Activated CD4-positive, alpha-beta T cell treated with anti-CD3 and anti-CD28 coated beads for 48 hours (primary cell): ENCODE measurements around the gene CSNK1D.

Experiments
- DNase-seq: peaks from one replicate; pipeline ENCODE4 v3.0.0-alpha.2; 2020

The CSNK1D gene

DNA sequence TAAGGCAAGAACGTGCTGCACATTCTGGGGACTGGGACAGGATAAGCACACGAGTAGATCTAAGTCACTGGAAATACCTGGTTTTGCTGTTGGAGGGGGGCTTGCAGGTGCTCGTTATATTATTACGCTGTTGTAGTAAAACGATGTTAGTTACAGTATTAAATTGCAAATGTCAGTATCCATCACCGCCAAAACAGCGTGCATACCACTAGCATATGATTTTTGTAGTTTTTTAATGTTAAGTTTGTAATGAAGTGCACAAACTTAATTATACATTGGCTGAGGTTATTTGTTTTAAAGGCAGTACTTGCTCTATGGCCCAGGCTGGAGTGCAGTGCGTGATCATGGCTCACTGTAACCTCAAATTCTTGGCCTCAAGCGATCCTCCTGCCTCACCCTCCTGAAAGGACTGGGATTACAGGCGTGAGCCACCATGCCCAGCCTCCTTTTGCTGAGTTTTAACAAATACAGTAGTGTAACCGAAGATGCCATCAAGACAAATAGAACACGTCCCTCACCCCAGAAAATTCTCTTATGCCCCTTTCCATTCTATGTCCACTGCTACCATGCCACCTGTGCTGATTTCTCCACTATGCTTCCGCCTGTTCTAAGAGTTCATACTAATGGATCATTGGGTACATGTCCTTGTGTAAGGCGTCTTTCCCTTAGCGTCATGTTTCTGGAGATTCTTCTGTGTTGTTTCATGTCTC, 20.7 kb upstream of the CSNK1D start:
- DNase-seq: no peak

DNA sequence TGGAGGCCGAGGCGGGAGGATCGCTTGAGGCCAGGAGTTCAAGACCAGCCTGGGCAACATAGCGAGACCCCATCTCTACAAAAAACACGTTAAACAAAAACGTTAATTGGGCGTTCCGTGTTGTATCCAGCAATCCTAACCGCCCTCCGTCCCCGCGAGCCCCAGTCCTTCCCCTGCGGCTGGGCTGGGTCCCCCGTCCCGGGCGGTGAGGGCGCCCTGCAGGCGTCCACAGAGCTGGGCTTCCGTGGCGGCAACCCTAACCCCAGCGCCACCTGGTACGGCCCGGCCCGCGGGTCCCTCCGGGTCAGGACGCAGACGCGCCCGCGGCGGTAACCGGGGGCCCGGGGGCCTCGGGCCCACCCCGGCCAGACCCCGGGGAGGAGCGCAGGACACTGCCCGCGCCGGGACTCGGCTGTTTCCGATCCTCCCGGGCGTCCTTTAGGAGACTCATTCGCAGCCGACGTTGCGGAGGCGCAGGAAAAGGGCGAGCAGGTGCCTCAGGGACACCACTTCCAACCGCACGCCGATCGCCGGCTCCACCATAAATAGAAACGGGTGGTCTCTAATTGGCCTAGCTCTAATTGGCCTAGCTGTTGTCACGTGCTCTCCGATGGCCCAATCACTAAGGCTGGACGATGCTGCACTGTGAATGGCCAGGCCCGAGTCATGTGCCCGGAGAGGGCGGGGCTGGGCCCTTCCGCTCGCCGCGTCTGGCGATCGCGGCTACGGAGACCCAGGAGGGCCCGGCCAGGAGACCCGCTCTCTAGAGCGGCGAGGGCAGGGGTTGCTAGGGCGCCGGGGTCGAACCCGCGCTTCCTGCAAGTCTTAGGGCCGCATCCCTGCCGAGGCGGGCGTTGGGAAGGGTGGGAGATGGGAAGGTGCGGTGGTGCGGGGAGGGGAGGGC, 19.0 kb upstream of the CSNK1D start:
- peak; percentile 95 for DNase-seq

DNA sequence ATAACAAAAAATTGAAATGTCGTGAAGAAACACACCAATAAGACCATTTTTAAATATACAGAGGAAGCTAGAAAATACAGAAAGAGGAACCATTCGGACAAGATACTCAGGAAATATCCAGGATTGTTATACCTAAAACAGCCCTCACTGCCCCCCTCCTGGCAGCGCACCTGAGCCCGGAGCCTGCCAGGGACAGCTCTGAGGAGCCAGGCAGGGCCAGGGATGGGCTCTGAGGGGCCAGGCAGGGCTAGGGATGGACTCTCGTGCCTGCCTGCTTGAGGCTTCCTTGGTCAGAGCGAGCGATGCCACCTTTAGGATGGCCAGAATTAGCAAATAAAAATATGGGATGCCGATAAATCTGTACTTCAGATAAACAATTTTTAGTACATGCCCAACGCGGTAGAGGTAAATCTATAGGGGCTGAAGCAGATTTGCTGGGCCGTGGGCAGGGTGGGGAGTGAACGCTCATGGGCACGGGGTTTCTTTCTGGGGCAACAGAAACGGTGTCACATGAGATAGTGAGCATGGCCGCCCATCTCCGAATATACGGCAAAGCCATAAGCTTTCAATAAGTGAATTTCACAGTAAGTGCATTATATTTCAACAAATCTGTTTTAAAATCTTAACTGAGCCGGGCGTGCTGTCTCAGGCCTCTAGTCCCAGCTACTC, 18.2 kb upstream of the CSNK1D start:
- DNase-seq: no peak

DNA sequence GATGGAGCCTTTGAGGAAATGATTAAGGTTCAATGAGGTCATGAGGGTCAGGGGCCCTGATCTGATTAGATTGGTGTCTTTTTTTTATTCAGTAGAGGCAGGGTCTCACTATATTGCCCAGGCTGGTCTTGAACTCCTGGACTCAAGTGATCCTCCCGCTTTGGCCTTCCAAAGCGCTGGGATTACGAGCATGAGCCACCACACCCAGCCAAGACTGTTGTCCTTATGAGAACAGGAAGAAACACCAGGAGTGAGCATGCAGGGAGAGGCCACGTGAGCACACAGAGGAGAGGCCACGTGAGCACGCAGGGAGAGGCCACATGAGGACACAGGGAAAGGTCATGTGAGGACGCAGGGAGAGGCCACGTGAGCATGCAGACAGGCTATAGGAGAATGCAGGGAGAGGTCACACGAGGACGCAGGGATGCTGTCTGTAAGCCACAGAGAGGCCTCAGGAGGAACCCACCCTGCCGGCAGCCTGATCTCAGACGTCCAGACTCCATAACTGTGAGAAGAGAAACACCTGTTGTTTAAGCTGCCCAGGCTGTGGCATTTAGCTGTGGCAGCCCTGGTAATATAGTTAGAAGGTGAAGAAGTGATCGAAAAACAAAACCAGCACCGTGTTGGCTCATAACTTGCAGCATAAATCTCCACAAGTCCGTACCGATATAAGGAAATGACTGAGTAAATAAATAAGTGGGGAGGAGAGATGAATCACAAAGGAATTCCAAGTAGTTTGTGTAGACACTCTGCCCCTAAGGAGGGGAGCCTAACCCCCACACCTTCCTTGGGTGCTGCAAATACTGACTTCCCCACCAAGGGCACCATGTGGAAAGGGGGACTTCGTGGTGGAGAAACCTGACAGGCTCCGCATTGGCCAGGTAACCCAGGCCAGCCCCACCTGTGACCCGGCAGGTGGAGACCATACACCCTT, 14.6 kb upstream of the CSNK1D start:
- no peak for DNase-seq

DNA sequence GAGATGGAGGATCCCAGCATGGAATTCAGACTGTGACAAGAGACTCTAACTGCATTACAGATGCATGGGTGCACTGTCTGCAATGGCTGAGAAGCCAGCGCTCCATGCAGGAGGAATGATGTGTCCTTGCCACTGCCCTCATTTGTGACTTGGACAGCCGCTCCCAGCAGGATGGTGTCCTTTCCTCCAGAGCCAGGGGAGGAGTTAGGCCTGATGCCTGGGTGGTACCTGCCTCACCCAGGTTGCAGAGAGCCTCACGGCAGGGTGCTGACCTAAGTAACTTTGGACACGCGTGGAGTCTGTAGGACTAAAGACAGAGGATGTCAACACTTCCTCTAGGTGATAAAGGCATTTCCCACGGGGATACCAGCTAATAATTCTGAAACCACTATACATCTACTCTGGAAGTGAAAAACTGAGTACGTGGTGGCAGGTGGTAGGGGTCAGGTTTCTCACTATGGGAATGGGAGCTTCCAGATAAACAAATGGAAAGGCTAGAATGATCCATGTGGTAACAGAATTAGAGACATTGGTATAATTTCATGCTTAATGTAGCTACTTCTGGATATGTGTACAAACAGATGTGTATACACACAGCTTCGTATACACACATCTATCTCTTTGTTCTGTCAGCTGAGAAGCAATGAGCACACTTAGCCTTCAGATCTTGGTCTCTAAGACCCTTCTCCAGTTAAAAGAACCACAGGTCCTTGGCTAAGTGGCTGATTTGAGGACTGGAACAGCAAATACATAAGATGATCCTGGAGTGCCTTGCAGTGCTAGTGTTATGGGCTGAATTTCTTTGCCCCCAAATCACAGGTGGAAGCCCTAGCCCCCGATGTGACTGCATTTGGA, 13.7 kb upstream of the CSNK1D start:
- no peak for DNase-seq

DNA sequence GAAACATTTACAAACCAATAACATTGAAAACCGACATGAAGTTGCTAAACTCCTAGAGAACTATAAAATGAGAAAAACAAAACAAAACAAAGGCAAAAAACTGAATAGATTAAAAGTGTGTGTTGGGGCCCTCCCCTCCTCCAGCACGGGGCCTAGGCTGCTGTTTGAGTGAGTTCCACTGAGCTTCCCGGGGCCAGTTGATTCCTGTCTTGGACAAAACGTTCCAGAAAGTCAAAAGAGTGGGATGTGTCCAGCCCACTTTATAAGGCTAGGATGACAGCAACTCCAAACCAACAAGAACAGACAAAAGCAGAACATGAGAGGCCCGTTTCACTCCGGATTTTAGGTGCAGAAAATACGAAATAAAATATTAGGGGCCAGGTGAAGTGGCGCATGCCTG, 11.6 kb upstream of the CSNK1D start:
- no peak for DNase-seq

DNA sequence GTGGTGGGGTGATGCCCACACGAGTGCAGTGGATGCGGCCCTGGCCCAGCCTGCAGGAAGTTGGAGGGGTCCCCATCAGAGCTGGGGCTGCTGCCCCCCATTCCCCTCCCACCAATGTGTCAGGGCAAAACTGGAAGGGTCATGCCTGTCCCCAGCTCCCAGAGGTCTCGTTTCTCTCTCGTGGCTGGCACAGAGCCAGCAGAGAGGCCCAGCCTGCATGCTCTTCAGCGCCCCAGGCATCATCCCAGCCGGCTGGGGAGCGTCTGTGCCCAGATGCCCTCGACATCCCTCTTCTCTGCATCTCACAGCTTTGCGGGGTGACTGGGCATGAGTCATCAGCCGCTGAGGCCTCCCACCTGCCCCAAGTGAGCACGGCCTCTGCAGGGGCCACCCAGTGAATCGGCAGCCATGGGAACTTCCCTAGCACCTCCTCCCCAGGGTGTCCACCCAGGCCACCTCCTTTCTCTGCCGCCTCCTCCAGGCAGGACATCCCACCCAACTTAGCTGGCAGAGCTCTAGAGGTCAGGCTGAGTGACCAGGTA, 9.8 kb upstream of the CSNK1D start:
- DNase-seq: peak; percentile 77

DNA sequence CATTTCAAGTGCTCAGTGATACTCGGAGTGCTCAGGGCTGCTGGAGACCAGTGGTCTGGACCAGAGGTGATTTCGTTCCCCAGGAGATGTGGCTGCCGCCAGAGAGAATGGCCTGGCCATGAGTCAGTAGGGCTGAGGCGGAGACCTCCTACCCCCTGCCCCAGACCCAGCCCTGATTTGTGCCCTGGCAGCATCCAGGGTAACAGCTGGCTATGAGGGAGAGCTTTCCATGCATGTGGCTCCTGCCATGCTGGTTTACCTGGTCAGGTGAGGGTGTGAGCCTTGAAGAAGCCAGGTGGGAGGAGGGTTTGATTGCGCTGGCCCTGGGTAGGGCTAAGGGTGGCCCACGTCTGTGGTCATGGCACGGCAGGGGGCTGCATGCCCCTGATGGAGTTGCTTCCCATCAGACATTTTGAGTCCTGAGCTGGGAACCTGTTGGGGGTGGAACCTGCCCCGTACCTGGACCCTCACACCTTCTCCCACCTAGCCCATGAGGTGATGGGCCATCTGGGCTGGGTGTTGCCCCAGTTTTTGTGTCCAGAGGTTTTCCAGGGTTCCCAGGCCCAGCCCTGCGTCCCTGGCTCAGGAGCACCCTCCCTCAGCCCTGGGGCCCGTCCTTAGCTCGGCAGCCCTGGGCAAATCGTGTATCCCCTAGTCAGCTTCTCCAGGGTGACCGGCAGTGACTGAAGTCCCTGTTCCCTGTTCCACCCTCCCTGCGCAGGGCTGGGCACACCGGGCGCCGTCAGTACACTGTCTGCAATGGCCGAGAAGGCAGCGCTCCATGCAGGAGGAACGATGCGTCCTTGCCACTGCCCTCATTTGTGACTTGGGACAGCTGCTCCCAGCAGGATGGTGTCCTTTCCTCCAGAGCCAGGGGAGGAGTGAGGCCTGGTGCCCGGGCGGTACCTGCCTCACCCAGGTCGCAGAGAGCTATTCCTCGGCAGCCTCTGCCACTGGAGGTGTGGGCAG, 9.0 kb upstream of the CSNK1D start:
- no peak for DNase-seq

DNA sequence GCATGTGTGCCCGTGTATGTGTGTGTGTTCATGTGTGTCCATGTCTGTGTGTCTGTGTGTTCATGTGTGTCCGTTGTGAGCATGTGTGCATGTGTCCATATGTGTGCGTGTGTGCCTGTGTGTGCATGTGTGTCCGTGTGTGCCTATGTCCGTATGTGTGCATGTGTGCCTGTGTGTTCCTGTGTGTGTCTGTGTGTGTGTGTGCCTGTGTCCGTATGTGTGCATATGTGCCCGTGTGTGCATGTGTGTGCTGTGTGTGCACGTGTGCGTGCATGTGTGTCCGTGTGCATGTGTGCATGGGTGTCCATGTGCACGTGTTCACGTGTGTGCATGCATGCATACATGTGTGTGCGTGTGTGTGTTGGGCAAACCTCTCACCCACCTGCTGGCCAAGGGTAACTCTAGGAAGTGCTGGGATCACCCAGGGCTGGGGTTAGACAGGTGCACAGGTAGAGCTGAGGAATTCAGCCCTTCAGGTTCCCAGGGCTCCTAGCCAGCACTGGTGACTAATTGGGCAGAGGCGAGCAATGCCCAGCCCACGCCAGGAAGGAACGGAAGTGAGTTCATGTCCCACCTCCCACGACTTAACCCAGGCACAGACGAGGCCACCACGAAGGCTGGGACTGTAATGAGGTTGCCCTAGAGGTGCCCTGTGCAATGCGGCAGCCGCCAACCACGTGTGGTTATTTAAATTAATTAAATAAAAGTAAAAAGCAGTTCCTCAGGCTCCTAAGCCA, 8.2 kb upstream of the CSNK1D start:
- DNase-seq: peak; percentile 70

DNA sequence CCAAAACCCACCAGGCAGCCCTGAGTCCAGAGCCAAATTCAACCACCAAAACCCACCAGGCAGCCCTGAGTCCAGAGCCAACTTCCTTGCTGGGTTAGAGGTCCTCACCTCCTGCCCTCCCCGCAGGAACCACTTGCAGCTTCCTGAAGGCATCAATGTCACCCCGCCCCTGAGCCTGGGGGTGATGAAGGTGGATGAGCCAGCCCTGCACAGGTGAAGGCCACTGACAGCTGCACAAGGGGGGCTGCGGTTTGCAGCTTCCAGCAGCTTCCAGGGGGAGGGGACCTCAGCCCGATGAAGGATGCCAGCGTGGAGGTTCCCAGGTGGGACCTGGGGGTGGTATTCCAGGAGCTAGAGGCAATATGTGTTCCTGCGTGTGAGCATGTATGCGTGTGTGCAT, 7.6 kb upstream of the CSNK1D start:
- DNase-seq: no peak

DNA sequence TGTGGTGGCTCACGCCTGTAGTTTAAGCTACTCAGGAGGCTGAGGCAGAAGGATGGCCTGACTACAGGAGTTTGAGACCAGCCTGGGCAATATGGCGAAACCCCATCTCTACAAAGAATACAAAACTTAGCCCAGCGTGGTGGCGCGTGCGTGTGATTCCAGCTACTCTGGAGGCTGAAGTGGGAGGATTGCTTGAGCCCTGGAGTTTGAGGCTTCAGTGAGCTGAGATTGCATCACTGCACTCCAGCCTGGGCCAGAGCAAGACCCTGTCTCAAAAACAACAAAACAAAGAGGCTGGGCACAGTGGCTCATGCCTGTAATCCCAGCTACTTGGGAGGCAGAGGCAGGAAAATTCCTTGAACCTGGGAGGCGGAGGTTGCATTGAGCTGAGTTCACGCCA, 7.0 kb upstream of the CSNK1D start:
- no peak for DNase-seq

DNA sequence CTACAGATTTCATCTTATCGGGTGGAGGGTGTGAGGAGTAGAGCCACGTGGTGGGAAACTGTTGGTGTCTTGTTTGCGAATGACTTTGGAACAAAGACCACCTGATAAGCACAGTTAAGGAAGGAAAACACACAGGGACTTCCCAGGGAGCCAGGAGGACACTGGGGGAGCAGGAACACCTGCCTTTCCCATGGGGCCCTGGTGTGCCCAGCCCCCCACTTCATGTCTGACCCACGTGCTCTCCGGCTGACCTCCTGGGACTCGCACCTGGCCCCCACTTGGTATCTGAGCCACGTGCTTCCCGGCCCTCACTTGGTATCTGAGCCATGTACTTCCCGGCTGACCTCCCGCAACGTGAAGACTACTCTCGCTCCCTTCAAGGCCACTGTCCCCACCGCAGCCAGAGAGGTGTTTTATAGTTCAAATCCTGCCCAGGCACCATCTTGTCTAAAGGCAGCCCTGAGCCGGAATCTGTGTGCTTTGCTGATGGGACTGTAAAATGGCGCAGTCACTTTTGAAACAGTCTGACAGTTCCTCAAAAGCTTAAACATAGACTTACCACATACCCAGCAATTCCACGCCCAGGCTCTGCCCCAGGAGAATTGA, 5.4 kb upstream of the CSNK1D start:
- DNase-seq: no peak

DNA sequence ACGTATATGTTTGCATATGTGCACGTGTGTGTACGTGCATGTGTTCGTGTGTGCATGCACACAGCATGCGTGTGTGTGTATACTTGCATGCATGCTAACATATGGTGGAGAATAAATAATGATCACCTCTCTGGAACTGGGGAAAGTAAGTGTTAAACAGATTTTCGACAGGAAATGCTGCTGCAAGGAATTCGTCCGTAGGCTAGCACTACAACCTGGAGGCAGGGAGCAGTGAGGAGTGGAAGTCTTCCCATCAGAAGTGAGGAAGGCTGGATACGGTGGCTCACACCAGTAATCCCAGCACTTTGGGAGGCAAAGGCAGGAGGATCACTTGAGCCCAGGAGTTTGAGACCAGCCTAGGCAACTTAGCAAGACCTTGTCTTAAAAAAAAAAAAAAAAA, 4.8 kb upstream of the CSNK1D start:
- DNase-seq: no peak

DNA sequence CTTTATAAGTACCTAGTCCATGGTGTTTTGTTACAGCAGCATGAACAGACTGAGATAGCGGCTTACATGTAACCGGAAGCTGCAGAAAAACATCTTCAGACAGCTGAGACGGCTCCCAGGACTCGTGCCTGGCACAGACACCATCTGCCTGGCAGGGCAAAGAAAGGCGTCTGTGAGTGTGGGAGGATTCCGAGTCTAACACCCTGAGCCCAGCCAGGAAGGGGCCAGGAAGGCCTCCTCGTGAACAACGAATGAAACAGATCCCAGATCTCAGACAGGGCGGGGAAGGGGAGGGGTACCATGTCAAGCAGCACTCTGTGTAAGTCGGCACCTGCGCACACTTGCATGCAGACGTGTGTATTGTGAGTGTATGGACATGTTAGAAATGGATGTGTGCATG, 4.4 kb upstream of the CSNK1D start:
- DNase-seq: no peak

DNA sequence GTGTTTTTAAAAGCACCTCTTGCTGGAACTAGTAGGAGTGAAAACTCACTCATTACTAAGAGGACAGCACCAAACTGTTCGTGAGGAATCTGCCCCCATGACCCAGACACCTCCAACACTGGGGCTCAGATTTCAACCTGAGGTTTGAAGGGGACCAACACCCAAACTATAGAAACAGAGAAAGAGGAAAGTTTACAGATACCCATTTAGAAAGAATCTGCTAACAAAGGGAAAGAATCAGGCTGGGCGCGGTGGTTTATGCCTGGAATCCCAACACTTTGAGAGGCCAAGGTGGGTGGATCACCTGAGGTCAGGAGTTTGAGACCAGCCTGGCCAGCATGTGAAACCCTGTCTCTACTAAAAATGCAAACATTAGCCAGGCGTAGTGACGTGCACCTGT, 3.4 kb upstream of the CSNK1D start:
- no peak for DNase-seq

DNA sequence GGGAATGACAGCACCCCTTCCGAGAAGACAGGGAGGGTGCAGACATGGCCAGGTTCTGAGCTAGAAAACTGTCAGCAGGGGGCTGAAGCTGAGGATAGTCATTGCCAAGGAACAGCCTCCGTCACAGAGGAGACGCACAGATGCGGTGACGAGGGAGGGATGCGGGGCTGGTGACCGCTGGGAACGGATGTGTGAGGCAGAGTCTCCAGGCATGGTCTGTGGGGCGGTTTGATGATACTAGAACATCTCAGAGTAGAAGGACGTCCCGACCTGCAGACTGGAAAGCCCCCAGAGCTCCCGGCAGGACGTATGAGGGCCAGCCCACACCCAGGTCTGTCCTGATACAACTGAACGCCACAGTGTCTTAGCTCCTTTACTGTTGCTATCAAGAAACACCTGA, 1.8 kb upstream of the CSNK1D start:
- no peak for DNase-seq

DNA sequence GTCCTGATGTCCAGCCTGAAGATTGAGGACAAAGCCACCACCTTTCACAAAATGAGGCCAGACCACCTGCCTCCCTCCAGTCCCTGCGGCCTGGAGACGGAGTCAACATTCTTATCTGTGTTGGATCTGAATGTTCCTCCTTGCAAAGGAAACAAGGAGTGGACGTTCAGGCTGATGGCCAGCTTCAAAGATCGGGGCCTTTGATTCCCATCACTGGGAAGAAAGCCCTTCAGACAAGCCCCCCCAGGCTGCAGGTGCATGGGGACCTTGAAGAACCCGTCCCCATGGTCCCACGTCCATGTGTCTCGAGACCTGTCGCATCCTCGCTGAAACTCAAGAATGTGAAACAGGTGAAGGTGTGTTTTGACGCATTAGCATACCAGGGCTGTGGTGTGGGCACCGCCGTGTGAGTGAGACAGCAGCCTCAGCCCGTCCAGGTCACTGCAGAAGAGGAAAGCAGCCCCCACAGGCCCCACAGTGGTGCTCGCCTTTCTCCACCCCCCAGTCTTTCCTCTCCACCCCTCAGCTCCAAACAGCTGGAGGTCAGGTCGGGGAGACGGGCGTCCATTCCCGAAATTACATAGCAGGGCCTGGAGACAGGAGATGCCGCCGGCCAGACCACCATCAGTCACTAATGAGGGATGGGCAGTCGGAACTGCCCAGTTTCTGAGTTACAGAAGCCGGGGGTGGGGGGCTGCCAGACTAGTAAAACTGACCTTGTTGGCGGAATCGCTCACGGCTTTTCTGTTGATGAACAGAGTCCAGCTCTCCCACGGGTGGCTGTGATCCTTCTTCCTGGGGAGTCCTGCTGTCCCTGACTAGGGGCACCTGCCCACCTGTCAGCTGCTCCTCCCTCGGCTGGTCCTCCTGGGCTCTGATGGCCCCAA, 877 bp upstream of the CSNK1D start:
- DNase-seq: no peak
